AG10803 (cell line): ENCODE results near the gene CSN2.
"Not testable (repeated sequence)": the region's sequence is repeated elsewhere in the genome, so short reads cannot be mapped to it uniquely, and the experiment has no call there.

Experiments
- DNase-seq: peaks from one replicate; pipeline ENCODE4 v3.0.0; 2010; ENCODE audit warnings: low read depth
- H3K4me3 ChIP-seq: 2 replicates; pipeline ENCODE4 v1.5.1; 2011; ENCODE audit warnings: mild to moderate bottlenecking, low read length, control low read depth
- TF ChIP-seq, protein P1 (sequence below): conservative IDR thresholded peaks from 2 replicates; pipeline ENCODE4 v1.5.1; 2011; ENCODE audit warnings: mild to moderate bottlenecking, low read length, control low read depth, inconsistent platforms

Gene CSN2

GRCh38 chr4:69951602-69952001 is 13.9 kb downstream of the CSN2 start:
- TF ChIP-seq, protein P1, sequence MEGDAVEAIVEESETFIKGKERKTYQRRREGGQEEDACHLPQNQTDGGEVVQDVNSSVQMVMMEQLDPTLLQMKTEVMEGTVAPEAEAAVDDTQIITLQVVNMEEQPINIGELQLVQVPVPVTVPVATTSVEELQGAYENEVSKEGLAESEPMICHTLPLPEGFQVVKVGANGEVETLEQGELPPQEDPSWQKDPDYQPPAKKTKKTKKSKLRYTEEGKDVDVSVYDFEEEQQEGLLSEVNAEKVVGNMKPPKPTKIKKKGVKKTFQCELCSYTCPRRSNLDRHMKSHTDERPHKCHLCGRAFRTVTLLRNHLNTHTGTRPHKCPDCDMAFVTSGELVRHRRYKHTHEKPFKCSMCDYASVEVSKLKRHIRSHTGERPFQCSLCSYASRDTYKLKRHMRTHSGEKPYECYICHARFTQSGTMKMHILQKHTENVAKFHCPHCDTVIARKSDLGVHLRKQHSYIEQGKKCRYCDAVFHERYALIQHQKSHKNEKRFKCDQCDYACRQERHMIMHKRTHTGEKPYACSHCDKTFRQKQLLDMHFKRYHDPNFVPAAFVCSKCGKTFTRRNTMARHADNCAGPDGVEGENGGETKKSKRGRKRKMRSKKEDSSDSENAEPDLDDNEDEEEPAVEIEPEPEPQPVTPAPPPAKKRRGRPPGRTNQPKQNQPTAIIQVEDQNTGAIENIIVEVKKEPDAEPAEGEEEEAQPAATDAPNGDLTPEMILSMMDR, result no peak
- H3K4me3 ChIP-seq, result no peak overlapping the region
- DNase-seq, result no peak

GRCh38 chr4:69936566-69936965 is 29.0 kb downstream of the CSN2 start:
- TF ChIP-seq, protein P1, result no peak
- DNase-seq, result no peak
- no peak overlapping the region for H3K4me3 ChIP-seq

DNA sequence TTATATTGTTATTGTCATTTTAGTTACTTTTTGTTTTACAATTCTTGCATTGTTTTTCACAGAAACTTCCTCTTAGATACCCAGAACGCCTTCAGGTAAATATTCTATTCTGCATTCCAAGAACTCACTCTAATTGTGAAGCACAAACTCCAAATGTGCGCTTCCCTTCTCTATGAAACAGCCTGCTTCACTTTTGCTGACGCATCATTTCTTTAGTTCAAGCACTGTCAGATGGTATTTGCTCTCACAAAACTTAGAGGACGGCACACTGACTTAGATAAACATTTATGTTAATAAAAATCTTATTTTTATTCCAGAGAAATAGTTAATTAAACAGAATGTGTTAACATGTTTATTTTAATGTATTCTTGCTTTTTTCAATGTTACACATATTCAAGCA is 31.4 kb downstream of the CSN2 start:
- TF ChIP-seq, protein P1, result no peak
- no peak for DNase-seq
- H3K4me3 ChIP-seq, result no peak overlapping the region

GRCh38 chr4:69930768-69931167 is 34.8 kb downstream of the CSN2 start, which contains the start of gene CSN1S1:
Gene CSN1S1 (plus strand): TSS chr4:69931068. CDS start chr4:69932556, 1,488 bp downstream.
- TF ChIP-seq, protein P1, result no peak
- no peak for DNase-seq

GRCh38 chr4:69923782-69924410 is 41.6 kb downstream of the CSN2 start:
- not testable (repeated sequence) for DNase-seq, H3K4me3 ChIP-seq

More at GRCh38 chr4:69930768-69931167, 34.8 kb downstream of the CSN2 start, which contains the start of gene CSN1S1:
- H3K4me3 ChIP-seq, result no peak within 1 kb of the TSS

DNA sequence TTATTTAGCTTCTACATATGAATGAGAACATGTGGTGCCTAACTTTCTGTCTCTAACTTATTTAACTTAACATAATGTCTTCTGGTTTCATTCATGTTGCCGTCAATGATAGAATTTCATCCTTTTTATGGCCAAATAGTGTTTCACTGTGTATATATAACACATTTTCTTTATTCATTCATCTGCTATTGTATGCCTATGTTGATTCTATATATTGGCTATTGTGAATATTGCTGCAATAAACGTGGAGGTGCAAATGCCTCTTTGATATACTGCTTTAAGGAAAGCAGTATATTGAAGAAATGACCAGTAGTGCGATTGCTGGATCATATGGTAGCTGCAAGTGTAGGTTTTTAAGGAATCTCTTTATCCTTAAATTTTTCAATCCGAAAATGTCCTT is 44.7 kb downstream of the CSN2 start:
- no peak for DNase-seq
- H3K4me3 ChIP-seq, result no peak overlapping the region
- TF ChIP-seq, protein P1, result no peak

DNA sequence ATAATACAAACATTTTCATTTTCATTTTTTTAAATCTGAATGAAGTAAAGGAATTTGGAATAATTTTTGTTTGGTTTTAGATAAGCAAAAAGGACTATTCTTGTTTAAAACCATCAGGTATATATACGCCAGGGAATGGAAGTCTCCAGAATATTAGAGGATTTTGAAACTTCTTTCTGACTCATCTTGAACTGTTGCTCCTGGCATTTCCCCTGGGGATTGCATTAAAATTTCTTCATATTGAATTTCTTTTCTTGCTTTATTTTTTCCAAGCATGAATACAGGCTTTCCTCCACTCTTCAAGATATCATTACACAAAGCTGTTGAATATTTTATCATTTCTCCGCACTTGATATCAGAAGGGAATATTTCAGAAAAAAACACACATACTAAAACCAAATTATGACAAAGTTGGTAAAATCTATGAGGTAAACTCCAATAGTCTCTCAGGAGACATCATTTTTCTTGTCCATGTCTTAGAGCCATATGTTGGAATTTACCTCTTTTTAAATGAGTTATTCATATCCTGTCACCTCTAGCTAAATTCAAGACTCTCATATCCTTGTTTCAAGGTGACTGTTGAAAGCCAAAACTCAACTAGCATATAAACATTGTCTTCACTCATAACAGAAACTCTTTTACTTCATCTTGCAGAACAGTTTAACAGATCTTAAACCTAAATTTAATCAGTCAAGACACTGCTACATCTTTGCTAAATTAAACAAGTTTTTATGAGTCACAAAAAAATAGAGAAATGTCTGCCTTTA is 55.3 kb downstream of the CSN2 start:
- no peak overlapping the region for H3K4me3 ChIP-seq
- TF ChIP-seq, protein P1, result no peak
- peak; percentile 36 for DNase-seq
